ENCODE results near the gene TNRC6B. TPM values are rescaled to one million over a fixed set of nuclear protein-coding genes. Genes with fewer than 3 reads are reported as not detected.

TNRC6B gene
- total RNA-seq, 1 donor from 2014 or later: 55.0 TPM

DNA sequence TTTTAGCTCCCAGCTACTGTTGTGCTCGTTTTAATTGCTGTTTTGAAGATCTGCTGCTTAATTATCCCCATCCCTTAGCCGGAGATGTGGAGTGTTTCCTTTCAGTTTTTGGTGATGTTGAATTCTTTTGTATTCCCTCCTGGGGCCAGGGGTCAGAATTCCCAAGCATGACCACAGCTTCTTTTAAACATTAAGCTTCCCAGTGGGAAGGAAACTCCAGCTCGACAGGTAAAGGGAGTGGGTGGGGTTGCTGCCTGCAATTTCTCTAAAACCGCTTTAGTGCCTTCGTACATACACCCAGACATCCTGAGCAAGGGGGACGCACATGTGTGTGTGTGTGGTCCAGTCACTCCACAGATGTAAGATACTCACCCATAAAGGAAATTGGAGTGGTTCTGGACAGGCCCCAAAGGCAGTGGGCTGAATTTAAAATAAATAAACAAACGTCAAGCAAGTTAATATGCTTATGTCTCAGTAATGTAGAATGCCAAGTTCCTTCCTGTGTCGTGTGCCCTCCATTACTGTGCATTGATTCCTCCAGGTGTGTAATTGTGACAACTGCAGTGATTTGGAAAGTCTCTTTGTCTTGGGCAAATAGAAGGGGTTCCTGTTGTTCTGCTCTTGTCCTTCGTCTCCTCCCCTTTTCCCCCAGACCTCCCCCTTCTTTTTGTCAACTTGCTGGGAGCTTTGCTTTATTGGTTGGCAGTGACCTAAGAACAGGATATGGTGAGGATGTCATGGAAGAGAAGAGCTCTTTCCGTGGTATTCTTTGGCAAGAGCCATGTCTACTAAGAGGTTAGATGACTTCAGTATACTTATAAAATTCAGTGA, 149.4 kb downstream of the TNRC6B start:
- peak; percentile 35 for DNase-seq

DNA sequence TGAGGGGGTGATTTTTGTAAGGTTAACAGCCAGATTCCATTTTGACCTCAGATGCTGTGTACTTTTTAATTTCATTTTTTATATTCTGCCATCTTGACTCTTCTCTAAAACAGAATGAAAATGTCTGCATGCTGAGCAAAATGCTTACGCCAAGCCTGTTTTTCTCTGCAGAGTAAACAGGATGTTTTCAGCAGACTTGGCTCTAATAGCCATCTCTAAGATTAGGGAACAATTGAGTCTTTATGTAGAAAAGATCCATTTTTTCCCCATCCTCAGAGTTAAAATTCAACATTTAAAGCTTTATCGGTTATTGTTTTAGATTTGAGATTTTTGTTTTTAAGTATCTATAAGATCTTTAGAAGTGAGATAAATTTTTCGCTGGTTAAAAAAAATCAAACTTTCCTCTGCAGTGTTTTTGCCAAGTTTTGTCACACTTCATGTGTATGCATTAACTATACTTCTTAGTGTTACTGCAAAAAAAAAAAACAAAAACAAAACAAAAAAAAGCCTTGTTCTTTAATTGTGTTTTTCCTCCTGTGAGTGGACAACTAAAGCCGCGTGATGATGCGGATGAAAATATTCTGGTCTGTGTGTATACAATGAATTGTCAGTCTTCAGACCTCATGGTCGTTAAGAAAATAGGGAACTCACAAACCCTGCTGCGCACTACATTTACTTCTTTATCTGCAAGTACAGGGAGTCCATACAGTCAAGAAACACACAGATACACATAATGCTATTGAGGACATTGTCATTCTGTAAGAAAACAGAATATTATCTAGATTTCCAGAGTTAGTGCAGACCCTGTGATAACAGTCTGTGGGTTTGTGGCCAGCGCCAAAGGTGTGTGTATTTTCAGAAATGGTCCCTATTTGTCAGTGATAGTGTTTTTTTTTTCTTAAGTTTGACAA, 151.1 kb downstream of the TNRC6B start:
- DNase-seq: no peak

DNA sequence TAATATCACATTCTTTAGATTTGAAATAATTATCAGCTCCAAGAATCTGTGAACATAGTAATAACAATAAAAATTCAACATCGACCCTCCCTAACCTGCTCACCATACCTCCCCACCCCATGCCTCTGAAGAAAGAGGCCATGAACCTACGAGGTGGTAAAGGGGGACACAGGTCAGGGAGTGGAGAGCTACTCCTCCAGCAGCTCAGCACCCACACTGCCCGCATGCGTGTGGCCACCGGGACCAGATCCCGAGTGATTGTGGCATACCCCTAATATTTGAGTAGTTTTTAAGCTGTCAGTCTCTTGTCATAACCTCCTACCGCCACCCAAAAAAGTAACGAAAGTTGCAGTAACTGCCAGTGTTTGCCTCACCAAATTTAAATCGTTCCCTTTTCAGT, 151.7 kb downstream of the TNRC6B start:
- DNase-seq: no peak

DNA sequence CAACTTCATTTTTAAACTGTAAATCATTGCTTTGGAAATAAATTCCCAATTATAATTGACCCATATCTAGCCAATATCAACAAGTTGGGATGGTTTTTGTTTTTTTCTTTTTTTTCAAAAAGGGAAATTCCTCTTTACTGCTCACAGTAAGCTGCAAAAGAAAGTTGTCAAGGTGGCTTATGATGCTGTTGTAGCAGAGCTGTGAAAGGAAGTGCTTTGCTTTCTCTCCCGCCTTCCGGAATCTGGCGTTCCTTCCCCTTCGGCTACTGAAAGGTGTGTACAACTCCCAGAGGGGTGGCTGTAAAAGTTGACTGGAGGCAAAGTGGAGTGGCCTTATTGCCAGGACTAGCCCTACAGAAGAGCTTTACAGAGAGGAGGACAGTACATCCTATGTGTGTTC, 152.4 kb downstream of the TNRC6B start:
- DNase-seq: no peak

DNA sequence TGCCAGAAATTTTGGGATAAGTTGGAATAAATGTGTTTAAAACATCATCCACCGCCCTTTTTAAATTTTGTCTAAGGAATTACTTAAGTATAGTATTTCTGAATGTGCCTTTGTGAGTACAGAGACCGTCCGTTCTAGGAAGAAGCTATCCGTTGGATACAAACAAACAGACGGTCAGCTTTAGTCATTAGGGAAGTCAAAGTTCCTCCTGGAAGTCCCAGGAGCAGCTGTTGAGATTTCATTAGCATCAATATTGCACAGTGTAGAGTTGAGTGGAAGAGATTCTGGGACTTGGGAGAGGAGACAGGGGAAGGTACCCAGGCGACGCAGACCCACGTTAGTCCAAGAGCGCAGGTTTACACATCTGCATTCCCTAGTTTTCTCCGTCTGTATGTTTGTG, 152.9 kb downstream of the TNRC6B start:
- DNase-seq: no peak

DNA sequence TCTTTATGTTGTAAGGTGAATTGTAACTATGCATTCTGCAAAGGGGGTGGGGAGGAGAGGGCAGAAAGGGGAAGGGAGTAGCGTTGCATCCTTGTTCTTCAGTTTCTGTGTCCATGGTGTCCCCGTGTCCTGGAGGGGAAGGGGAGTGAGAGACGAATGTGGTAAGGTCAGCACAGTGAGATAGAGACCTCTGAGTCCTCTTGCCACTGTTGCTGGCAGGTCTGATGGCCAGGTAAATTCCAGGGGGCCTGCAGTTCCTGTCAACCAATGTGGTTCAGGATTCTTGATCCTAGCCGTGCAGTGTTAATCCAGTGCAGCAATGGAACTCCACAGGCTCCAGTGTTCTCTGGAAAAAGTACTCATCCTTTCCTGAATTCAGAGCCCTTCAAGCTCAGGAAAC, 154.0 kb downstream of the TNRC6B start:
- no peak for DNase-seq

DNA sequence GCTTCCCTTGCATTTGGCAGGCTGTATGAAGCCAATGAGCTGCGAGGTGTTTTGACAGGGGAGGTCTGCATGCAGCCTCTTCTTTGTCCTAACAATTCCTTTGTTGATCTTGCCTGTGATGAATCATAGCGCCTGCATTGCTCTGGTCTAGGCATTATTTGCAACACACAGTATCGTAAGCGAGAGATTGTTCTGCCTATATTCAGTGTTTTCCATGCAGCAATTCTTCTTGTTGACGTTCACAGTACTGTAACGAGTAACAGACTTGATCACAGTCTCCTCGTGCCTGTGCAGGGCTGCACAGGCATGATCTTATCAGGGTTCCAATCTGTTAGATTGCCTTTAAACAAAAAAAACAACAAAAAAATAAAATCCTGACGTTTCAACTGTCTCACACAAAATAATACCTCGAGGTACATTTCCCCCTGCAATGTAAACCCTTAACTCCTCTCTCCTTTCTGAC, 154.6 kb downstream of the TNRC6B start:
- no peak for DNase-seq

DNA sequence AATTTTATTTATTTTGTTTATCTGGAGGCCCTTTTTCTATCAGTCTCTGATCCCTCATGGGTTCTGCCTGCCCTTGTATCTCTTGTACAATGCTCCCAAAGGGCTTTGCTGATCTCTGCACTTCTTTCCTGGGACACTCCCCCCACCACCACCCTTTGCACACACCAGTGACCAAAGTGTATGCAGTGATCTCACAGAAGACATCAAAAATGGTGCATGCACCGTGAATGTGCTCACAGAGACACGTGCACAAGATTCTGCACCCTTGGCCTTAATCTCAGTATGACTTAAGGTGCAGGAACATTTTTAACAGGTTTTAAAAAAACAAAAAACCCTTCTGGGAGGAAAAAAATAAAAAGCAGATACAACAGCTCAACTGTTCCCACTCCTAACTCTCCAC, 156.3 kb downstream of the TNRC6B start:
- no peak for DNase-seq

DNA sequence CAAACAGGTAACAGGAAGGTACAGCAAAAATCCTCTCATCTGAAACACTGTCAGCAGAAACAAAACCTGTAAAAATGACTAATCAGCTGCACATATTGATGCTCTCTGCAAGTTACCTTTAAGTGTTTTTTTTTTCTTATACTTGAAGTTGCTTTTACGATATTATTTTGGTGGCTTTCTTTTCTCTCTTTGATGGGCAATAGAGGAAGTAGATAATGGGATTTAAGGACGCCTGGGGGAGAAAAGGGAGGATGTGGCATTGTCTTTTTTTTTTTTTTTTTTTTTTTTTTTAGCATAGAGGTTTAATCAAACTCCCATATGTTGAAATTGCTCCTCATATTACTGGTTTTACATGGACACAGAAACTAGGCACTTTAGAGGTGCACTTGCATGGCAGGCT, 157.2 kb downstream of the TNRC6B start:
- DNase-seq: no peak

DNA sequence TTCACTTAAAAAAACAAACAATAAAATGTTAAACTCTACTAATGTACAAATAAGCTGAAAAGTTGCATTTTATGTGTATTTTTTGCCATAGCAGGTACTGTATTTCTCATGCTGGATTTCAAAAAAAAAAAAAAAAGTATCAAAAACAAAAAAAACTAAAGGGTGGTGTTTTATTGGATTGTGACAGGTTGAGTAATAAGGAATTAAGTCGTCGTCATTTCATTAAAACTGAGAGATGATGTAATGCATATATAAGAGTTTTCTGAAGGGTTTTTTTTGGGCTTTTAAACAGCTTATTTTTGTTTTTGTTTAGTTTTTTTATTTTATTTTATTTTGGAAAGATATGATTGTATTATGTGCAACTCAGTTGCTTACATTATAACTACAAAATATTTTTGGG, 157.6 kb downstream of the TNRC6B start:
- DNase-seq: no peak

DNA sequence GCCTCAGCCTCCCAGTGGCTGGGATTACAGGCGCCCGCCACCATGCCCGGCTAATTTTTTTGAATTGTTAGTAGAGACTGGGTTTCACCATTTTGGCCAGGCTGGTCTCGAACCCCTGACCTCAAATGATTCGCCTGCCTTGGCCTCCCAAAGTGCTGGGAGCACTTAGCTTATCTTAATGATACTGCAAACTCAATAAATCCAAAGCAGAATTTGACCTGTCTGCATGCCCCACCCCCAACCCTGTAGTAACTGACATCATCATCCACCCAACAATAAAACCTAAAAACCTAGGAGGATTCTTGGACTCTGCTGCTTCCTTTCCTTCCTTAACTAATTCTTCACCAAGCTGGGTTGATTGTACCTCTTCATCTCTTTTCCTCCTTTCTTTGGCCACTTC, 162.3 kb downstream of the TNRC6B start:
- DNase-seq: no peak

DNA sequence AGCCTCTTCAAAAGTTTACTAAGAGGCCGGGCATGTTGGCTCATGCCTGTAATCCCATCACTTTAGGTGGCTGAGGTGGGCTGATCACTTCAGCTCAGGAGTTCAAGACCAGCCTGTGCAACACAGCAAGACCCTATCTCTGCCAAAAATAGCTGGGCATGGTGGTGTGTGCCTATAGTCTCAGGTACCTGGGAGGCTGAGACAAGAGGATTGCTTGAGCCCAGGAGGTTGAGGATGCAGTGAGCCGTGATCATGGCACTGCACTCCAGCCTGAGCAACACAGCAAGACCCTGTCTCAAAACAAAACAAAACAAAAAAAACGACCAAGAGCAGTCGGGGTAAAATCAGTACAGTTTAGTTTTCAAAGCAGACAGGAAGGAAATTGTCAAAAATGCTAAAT, 163.9 kb downstream of the TNRC6B start:
- no peak for DNase-seq

DNA sequence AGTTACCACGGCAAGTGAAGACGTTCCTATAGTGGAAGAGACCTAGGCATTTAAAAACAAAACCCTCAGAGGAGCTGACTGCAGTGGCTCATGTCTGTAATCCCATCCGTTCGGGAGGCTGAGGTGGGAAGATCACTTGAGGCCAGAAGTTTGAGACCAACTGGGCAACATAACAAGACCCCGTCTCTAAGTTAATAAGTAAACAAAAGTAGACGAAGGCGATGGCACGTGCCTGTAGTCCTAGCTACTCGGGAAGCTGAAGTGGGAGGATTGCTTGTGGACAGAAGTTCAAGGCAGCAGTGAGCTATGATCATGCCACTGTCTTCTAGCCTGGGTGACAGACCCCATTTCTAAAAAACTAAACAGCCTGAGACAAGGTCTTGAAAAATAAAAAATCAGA, 164.8 kb downstream of the TNRC6B start:
- no peak for DNase-seq

DNA sequence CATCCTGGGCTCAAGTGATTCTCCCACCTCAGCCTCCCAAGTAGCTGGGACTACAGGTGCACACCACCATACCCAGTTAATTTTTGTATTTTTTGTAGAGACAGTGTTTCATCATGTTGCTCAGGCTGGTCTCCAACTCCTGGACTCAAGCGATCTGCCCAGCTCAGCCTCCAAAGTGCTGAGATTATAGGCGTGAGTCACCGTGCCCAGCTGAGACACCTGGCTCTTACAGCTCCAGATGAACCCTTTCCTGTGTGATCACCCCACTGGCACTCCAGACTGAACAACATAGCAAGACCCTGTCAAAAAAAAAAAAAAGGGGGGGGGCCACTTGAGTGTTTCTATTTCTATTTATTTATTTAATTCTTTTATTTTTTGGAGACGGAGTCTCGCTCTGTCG, 167.5 kb downstream of the TNRC6B start:
- no peak for DNase-seq

DNA sequence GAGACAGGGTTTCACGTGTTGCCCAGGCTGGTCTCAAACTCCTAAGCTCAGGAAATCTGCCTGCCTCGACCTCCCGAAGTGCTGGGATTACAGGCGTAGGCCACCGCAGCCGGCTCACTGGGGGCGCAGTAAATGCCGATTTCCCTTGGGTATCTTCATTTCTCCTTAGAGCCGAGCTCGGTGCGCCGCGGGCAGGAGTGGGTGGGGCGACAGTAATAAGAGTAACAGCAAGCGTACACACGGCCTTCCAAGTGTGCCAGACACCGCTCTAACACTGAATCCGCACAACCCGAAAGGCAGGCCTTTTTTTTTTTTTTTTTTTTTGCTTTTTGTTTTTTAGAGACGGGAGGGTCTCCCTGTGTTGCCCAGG, 168.1 kb downstream of the TNRC6B start:
- no peak for DNase-seq

DNA sequence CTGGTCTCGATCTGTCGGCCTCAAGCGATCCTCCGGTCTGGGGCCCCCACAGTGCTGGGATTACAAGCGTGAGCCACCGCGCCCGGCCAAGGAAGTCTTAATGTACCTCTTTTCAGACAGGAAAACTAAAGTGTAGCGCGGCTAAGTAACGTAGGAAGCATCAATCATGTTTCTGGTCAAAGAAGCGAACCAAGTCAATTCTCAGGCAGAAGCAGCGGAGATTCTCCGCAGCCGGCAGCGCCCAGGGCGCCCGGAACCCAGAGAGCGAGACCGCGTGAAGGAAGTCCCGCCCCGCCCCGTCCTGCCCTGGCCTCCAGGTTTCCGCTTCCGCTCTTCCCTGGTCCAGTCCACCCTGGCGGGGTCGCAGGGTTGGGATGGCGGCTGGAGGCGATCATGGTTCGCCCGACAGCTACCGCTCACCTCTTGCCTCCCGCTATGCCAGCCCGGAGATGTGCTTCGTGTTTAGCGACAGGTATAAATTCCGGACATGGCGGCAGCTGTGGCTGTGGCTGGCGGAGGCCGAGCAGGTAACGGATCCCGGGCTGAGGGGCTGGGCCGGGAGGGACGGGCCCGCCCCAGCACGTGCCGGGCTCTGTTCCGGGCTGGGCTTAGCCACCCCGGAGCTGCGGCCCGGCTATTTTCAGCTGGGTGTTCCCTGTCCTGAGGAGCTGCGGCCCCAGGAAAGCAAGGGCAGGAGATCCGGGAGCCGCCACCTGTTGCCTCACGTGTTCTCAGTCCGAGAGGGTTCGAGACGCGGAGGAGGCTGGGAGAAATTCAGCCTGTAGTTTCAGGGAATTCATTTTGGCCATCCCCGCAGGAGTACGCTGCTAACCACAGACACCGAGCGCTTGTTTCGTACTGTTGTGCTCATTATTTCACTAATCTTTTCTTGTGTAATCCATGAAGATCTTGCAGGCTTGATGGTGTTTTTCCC, 168.7 kb downstream of the TNRC6B start, which contains the start of gene ADSL:
Gene ADSL, plus strand, starts transcription at position 316 of the 934 bp plus-strand sequence. Its CDS starts 59 bp downstream, at position 375.
- peak; percentile 96 for DNase-seq

DNA sequence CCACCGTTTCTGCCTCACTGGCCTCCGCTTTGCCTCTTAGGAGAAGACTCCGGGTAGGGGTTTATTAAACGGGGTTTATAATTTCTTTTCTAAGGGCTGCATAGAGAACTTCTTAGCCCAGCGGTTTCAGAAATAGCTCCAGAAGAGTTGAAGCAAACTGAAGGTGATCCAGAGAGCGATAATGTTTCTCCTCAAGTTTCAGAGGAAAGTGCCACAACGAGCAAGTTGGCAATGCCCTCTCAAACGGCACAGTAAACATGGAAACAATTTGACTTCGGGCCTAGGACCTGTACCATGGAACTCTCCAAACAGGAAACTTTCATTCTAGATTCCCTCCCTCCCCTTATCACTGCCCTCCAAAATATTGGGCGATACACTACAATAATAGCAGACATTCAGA, 169.6 kb downstream of the TNRC6B start:
- DNase-seq: no peak

DNA sequence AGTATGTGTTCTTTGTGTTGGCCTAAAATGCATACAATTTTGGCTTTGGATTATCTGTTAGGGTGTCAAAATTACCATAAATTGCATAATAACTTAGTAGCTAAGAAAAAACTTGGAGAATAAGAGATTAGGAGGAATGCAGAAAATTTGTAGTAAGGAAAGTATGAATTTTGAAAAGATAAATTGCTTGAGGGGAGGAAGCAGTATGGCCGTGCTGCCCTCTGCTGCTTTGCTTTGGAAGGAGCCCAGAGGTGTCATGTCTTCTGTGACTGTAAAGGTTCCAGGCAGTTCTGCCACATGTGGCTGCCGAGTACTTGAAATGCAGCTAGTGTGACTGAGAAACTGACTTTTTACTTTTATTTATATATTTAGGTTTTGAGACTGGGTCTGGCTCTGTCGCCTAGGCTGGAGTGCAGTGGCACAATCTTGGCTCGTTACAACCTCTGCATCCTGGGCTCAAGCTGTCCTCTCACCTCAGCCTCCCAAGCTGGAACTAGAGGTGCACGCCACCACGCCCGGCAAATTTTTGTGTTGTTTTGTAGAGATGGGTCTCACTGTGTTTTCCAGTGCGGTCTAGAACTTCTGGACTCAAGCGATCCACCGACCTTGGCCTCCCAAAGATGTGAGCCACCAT, 170.4 kb downstream of the TNRC6B start:
- peak; percentile 75 for DNase-seq

DNA sequence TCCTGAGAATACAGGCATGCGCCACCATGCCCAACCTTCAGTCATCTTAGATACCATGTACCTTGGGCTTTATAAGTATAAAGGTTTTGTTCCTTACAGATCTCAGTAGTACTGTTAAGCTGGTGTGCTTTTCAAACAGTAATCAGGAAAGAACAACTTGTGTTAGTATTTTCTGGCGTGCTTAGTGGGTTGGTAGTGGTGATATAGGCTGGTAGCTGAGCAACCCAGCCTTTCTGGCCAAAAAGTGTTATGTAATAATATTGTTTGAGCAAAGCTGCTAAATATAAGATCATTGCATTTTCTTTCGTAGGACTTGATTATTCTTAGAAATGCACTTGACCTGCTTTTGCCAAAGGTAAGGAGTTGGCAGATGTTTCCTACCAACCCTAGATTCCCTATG, 175.0 kb downstream of the TNRC6B start:
- DNase-seq: no peak

DNA sequence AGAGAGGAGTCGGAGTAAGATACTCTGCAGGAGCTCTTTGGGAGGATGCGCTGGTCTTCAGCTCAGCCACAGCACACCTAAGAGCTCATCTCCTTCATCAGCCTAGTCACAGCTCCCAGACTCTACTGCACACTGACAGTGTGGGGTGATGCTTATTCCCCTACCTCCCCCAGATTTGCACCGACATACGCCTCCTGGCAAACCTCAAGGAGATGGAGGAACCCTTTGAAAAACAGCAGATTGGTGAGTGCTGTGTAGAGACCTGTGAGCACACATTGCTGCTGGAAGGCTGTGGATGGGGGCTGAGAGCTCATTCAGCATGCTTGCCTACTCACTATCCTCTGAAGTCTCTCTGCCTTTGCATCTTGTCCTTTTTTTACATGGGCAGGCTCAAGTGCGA, 183.4 kb downstream of the TNRC6B start:
- no peak for DNase-seq

DNA sequence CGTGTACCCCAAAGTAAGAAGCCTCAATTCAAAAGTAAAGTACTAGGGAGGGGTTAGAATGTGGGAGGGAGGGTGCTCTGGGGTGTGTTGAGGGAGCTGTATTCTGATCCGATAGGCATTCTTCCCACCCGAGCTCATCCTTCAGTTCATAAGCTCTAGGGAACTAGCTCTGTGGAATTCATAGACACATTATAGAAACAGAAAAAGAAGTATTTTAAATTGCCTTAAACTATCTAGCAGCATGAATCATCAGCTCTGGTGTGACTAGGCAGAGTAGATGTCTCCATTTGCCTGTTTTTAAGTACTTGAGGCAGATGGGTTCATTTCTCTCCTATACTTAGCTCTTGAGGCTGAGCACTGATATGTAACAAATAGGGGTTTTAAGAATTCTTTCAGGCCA, 185.3 kb downstream of the TNRC6B start:
- DNase-seq: no peak

DNA sequence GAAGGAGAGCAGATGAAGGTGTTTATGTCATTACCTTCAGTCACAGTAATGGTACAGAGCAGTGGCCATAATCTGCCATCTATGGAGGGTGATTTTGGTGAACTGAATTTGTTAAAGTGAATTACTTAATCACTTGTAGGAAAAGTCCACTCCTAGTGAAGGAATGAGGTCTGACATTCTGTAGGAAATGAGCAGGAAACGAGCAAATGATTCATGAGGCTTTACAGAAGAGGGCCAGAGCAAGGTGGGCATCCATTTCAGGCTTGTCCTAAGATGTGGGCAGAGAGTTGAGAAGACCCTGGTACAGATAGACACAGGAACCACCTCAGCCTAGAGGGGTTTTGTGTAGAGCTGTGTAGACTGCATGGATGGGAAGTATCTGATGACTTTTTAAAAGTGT, 186.7 kb downstream of the TNRC6B start:
- DNase-seq: no peak
